ENCODE data around the gene PCDH15. TPM values are rescaled to one million over a fixed set of nuclear protein-coding genes. Genes with fewer than 3 reads are reported as not detected.

PCDH15 gene
- total RNA-seq, 1 experiment from 2014 or later: 0.59 TPM

DNA sequence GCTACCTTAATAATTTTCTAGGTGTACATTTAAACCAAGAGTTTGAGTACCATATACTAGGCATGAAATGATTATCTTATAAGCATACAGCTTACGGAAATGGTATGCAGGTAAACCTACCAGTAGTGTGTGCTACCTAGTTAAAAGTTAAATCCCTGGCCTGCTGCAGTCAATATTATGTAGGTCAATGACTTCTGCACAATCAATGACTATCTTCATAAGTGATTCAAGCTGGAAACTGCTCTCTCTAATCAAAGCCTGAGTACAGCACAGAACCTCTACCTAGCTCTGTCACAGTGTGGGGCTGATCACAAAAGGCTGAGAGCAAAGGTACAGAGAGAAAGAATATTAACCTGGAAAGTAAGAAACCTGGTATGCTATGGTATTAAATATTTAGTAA lies 733.7 kb downstream of the PCDH15 start:
- ChIA-PET POLR2A (no interaction called here), CTCF (no interaction called here)
- Mint-ChIP-seq H3K27ac (no peak overlapping the region), H3K27me3 (ENCODE audit: low read depth) (no peaks in the 10 kb centered on the region), H3K36me3 (no peaks in the 10 kb centered on the region), H3K9me3 (no peaks in the 10 kb centered on the region), H3K4me1 (no peaks in the 10 kb centered on the region), H3K4me3 (no peak overlapping the region)
- DNase-seq (ENCODE audit: low spot score) (no peak), ATAC-seq (no peak)
- TF ChIP-seq NR3C1 (CRISPR knock-in tag; conservative IDR thresholded peaks at IDR 0.05; ENCODE audit: low read depth) (no peak), GTF2I (CRISPR knock-in tag; conservative IDR thresholded peaks at IDR 0.05) (no peak), ZNF423 (CRISPR knock-in tag; IDR thresholded peaks at IDR 0.05) (no peak), ZNF671 (CRISPR knock-in tag; IDR thresholded peaks at IDR 0.05) (no peak), ZBTB43 (CRISPR knock-in tag; IDR thresholded peaks at IDR 0.05) (no peak), USF1 (CRISPR knock-in tag; IDR thresholded peaks at IDR 0.05) (no peak), HMGXB4 (CRISPR knock-in tag; IDR thresholded peaks at IDR 0.05) (no peak), STAT6 (CRISPR knock-in tag; conservative IDR thresholded peaks at IDR 0.05; ENCODE audit: low read depth) (no peak), ZBTB21 (CRISPR knock-in tag; IDR thresholded peaks at IDR 0.05; ENCODE audit: borderline replicate concordance) (no peak), NR1H2 (CRISPR knock-in tag; IDR thresholded peaks at IDR 0.05) (no peak), KAT7 (CRISPR knock-in tag; IDR thresholded peaks at IDR 0.05; ENCODE audit: borderline replicate concordance) (no peak), RORB (CRISPR knock-in tag; IDR thresholded peaks at IDR 0.05) (no peak)
- TF ChIP-seq, protein P1, sequence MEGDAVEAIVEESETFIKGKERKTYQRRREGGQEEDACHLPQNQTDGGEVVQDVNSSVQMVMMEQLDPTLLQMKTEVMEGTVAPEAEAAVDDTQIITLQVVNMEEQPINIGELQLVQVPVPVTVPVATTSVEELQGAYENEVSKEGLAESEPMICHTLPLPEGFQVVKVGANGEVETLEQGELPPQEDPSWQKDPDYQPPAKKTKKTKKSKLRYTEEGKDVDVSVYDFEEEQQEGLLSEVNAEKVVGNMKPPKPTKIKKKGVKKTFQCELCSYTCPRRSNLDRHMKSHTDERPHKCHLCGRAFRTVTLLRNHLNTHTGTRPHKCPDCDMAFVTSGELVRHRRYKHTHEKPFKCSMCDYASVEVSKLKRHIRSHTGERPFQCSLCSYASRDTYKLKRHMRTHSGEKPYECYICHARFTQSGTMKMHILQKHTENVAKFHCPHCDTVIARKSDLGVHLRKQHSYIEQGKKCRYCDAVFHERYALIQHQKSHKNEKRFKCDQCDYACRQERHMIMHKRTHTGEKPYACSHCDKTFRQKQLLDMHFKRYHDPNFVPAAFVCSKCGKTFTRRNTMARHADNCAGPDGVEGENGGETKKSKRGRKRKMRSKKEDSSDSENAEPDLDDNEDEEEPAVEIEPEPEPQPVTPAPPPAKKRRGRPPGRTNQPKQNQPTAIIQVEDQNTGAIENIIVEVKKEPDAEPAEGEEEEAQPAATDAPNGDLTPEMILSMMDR (IDR thresholded peaks at IDR 0.05): no peak

- CTCF ChIA-PET: no interaction called here
- H3K27me3 Mint-ChIP-seq (ENCODE audit: low read depth): no peaks in the 10 kb centered on the region
- no peak overlapping the region for H3K4me3 Mint-ChIP-seq
- ATAC-seq: no peak
- no peaks in the 10 kb centered on the region for H3K9me3 Mint-ChIP-seq
- no peaks in the 10 kb centered on the region for H3K4me1 Mint-ChIP-seq
- no peak overlapping the region for H3K27ac Mint-ChIP-seq
- TF ChIP-seq AR (CRISPR knock-in tag; IDR thresholded peaks at IDR 0.05) (no peak), ZMAT4 (CRISPR knock-in tag; IDR thresholded peaks at IDR 0.05) (no peak), ETV6 (CRISPR knock-in tag; IDR thresholded peaks at IDR 0.05) (no peak), ELF4 (CRISPR knock-in tag; IDR thresholded peaks at IDR 0.05; ENCODE audit: low read depth) (no peak), SP1 (CRISPR knock-in tag; conservative IDR thresholded peaks at IDR 0.05) (no peak), FOXP1 (CRISPR knock-in tag; IDR thresholded peaks at IDR 0.05; ENCODE audit: borderline replicate concordance) (no peak), GRHL2 (CRISPR knock-in tag; IDR thresholded peaks at IDR 0.05; ENCODE audit: insufficient replicate concordance, severe bottlenecking) (no peak), ATF3 (CRISPR knock-in tag; conservative IDR thresholded peaks at IDR 0.05) (no peak)
- no peaks in the 10 kb centered on the region for H3K36me3 Mint-ChIP-seq
- no peak for DNase-seq (ENCODE audit: low spot score)
- POLR2A ChIA-PET: no interaction called here
Measured at GRCh38 chr10:54066646-54067045, 734.4 kb downstream of the PCDH15 start.

All from WTC11 (cell line).